Activated CD8-positive, alpha-beta T cell treated with anti-CD3 and anti-CD28 coated beads, Interleukin-2, amount 10 ng/mL, durations not matched to agents 7 days and 5 days (primary cell): ENCODE measurements around the gene OLFML3. TPM values are rescaled to one million over a fixed set of nuclear protein-coding genes. Genes with fewer than 3 reads are reported as not detected.
"Not testable (repeated sequence)": the region's sequence is repeated elsewhere in the genome, so short reads cannot be mapped to it uniquely, and the experiment has no call there.

ENCODE experiments used
- ATAC-seq: fragments of 150-1000 bp; cut with Tn5 transposase; one replicate; pipeline ENCODE4 v1.10.0; 2021; ENCODE audit warnings: moderate library complexity
- CTCF ChIA-PET: fragments of 350-600 bp; sonication (Branson Sonifier 250); formaldehyde crosslinking; loops from one replicate; lab custom pipeline; 2021; ENCODE audit warnings: antibody characterized with exemption; lab: Charles Lee
- POLR2A ChIA-PET: fragments of 350-600 bp; sonication (Branson Sonifier 250); formaldehyde crosslinking; loops from one replicate; lab custom pipeline; 2021; ENCODE audit warnings: antibody characterized with exemption; lab: Charles Lee
- DNase-seq: peaks from one replicate; pipeline ENCODE4 v3.0.0-alpha.2; 2020
- H3K27ac Mint-ChIP-seq: one replicate; pipeline ENCODE4 v1.8.0; 2021; ENCODE audit warnings: mild to moderate bottlenecking, mixed read lengths
- H3K27me3 Mint-ChIP-seq: one replicate; pipeline ENCODE4 v1.8.0; 2021; ENCODE audit warnings: low read depth, mixed read lengths
- H3K36me3 Mint-ChIP-seq: one replicate; pipeline ENCODE4 v1.8.0; 2021; ENCODE audit warnings: low read depth, mixed read lengths
- H3K4me1 Mint-ChIP-seq: one replicate; pipeline ENCODE4 v1.8.0; 2021; ENCODE audit warnings: low read depth, mixed read lengths
- H3K4me3 Mint-ChIP-seq: one replicate; pipeline ENCODE4 v1.8.0; 2021; ENCODE audit warnings: mild to moderate bottlenecking, mixed read lengths
- H3K9me3 Mint-ChIP-seq: one replicate; pipeline ENCODE4 v1.8.0; 2022; ENCODE audit warnings: mixed read lengths; ENCODE audit not compliant: insufficient read depth
- total RNA-seq, 2 experiments: library from RNA; stranded (reverse); gene quantifications; one replicate each; pipeline ENCODE4 v1.2.3, GENCODE V29; 2021

The OLFML3 gene
- total RNA-seq, 2 experiments from 2014 or later = 0.42 to 0.78 TPM

DNA sequence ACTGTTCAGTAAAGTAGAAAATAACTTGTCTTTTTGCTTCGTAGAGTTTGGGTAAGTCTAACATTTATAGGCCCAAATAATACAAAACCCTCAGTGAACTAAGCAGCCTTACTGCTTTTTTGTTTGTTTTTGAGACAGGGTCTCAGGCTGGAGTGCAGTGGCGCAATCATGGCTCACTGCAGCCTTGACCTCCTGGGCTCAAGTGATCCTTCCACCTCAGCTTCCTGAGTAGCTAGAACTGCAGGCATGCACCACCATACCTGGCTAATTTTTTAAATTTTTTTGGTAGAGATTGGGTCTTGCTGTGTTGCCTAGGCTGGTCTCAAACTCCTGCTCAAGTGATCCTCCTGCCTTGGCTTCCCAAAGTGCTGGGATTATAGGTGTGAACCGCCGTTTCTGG is 31.1 kb upstream of the OLFML3 start:
- H3K4me1 Mint-ChIP-seq = peaks cover 56% of the 10 kb centered on the region
- ChIA-PET POLR2A (interaction anchor here (0.7 to 5.4 kb wide), 2 partner anchors 8 to 18 kb away, joined by 3 to 66 read pairs; partner anchors contain the start of gene HIPK1), CTCF (interaction anchor here (1.4 to 9.8 kb wide), 8 partner anchors 9 to 78 kb away, joined by 4 to 121 read pairs (median 12); partner anchors contain the start of genes AP4B1, DCLRE1B, HIPK1 and OLFML3)
- not testable (repeated sequence) for DNase-seq, H3K9me3 Mint-ChIP-seq, ATAC-seq, H3K27me3 Mint-ChIP-seq
- H3K27ac Mint-ChIP-seq = peak overlapping the region; percentile 89
- H3K36me3 Mint-ChIP-seq = peaks cover 49% of the 10 kb centered on the region
- H3K4me3 Mint-ChIP-seq = peak overlapping the region; percentile 23

DNA sequence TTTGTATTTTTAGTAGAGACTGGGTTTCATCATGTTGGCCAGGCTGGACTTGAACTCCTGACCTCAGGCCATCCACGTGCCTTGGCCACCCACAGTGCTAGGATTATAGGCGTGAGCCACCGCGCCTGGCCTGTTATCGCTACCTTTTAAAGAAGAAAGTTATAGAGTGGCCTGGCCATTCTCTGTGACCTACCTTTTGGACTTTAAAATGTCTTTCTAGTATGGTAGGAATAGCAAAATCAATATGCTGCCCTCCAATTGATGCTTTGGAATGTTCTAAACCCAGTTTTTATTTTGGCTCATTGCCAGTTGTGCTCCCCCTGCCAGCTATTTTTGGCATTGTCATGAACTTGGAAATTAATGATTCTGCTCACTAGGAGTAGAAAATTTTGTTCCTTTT is 30.3 kb upstream of the OLFML3 start:
- no peaks in the 10 kb centered on the region for H3K27me3 Mint-ChIP-seq
- CTCF ChIA-PET = interaction anchor here (0.9 to 9.8 kb wide), 9 partner anchors 12 to 115 kb away, joined by 3 to 121 read pairs (median 5); partner anchors contain the start of genes AP4B1, DCLRE1B and HIPK1
- peaks cover 59% of the 10 kb centered on the region for H3K4me1 Mint-ChIP-seq
- POLR2A ChIA-PET = interaction anchor here (0.7 to 5.4 kb wide), 3 partner anchors 9 to 45 kb away, joined by 3 to 66 read pairs (median 3); partner anchors contain the start of genes AP4B1 and HIPK1
- no peak for DNase-seq
- H3K27ac Mint-ChIP-seq = peak overlapping the region; percentile 36
- no peak for ATAC-seq
- no peak overlapping the region for H3K4me3 Mint-ChIP-seq
- no peaks in the 10 kb centered on the region for H3K9me3 Mint-ChIP-seq
- peaks cover 50% of the 10 kb centered on the region for H3K36me3 Mint-ChIP-seq

DNA sequence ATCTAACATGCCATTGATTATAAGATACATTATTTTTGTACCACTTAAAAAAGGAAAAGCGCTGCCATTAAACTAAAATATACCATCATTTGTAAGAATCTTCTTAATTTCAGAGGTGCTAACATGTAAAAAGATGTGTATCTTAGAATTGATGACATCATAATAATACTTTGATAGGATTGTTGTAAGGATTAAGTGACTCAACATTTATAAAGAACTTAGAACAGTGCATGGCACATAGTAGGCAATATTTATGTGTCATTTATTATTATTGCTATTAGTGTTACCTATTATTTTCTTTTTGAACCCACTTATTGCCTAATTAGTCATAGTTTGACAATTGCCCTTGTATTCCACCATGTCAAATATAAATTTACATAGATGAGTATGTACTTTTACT is 28.4 kb upstream of the OLFML3 start:
- ChIA-PET CTCF (interaction anchor here (0.6 to 9.8 kb wide), 5 partner anchors 13 to 47 kb away, joined by 3 to 121 read pairs (median 5); partner anchors contain the start of gene HIPK1), POLR2A (no interaction called here)
- Mint-ChIP-seq H3K27me3 (no peaks in the 10 kb centered on the region), H3K4me1 (peaks cover 58% of the 10 kb centered on the region), H3K9me3 (no peaks in the 10 kb centered on the region), H3K4me3 (no peak overlapping the region), H3K36me3 (peaks cover 51% of the 10 kb centered on the region), H3K27ac (no peak overlapping the region)
- ATAC-seq (no peak), DNase-seq (no peak)

- Mint-ChIP-seq H3K4me1 (peaks cover 50% of the 10 kb centered on the region), H3K36me3 (peaks cover 54% of the 10 kb centered on the region), H3K9me3 (no peaks in the 10 kb centered on the region), H3K27me3 (no peaks in the 10 kb centered on the region), H3K27ac (no peak overlapping the region), H3K4me3 (no peak overlapping the region)
- no peak for ATAC-seq
- ChIA-PET POLR2A (interaction anchor here (0.6 to 1.2 kb wide), 3 partner anchors 22 to 206 kb away, joined by 4 to 6 read pairs (median 6); partner anchors contain the start of gene HIPK1), CTCF (interaction anchor here (1.0 to 9.8 kb wide), 6 partner anchors 11 to 102 kb away, joined by 3 to 121 read pairs (median 5); partner anchors contain the start of gene HIPK1)
- no peak for DNase-seq
These were observed 27.6 kb upstream of the OLFML3 start for GRCh38 chr1:113951719-113952118.

GRCh38 chr1:113957984-113958383 is 21.3 kb upstream of the OLFML3 start:
- no peaks in the 10 kb centered on the region for H3K9me3 Mint-ChIP-seq
- CTCF ChIA-PET = interaction anchor here (1.0 to 2.6 kb wide), 4 partner anchors 10 to 83 kb away, joined by 3 to 8 read pairs (median 4); no protein-coding TSS in a partner anchor
- no peak overlapping the region for H3K4me3 Mint-ChIP-seq
- no peak for ATAC-seq
- peaks cover 17% of the 10 kb centered on the region for H3K4me1 Mint-ChIP-seq
- no peak for DNase-seq
- POLR2A ChIA-PET = no interaction called here
- H3K27me3 Mint-ChIP-seq = no peaks in the 10 kb centered on the region
- H3K27ac Mint-ChIP-seq = no peak overlapping the region
- peaks cover 79% of the 10 kb centered on the region for H3K36me3 Mint-ChIP-seq

GRCh38 chr1:113958691-113959090 is 20.6 kb upstream of the OLFML3 start:
- Mint-ChIP-seq H3K4me3 (no peak overlapping the region), H3K27me3 (no peaks in the 10 kb centered on the region), H3K9me3 (no peaks in the 10 kb centered on the region), H3K27ac (no peak overlapping the region), H3K4me1 (peaks cover 22% of the 10 kb centered on the region), H3K36me3 (peaks cover 78% of the 10 kb centered on the region)
- ATAC-seq (no peak), DNase-seq (no peak)
- ChIA-PET POLR2A (no interaction called here), CTCF (interaction anchor here (1.4 to 1.5 kb wide), 2 partner anchors 19 to 84 kb away, joined by 3 to 4 read pairs; no protein-coding TSS in a partner anchor)

DNA sequence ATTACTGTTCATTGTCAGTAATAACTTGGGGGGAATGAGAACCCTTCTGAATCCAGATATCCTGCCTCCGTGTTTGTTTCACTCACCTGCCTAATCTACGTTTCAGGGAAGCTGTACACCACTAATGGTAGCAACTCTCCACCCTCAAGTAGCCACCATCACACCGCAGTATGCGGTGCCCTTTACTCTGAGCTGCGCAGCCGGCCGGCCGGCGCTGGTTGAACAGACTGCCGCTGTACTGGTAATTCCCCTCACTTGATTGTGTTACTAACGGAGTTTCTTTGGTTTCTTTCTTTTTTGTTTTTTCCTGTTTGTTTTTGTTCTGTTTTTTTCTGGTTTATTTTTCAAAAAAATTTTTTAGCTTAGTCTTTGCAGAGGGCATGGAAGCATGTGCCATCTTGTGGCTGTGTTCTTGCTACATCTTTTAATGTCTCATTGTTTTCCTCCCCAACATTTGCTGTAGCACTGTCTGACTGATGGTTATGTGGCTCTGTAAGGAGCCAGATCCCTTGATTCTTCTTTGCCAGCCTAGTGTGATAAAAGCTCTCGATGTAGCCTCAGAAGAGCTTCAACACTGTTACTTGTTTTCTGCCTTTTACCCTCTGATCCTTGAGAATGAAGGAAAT is 15.9 kb upstream of the OLFML3 start:
- Mint-ChIP-seq H3K27me3 (no peaks in the 10 kb centered on the region), H3K9me3 (no peaks in the 10 kb centered on the region), H3K4me1 (peaks cover 6% of the 10 kb centered on the region), H3K4me3 (no peak overlapping the region), H3K36me3 (peaks cover 75% of the 10 kb centered on the region), H3K27ac (no peak overlapping the region)
- no peak for ATAC-seq
- POLR2A ChIA-PET = interaction anchor here (1.1 kb wide), 1 partner anchor 73 kb away, joined by 4 read pairs; no protein-coding TSS in a partner anchor
- CTCF ChIA-PET = interaction anchor here (1.0 to 4.0 kb wide), 16 partner anchors 9 to 128 kb away, joined by 3 to 34 read pairs (median 6); partner anchors contain the start of genes AP4B1, DCLRE1B and HIPK1
- no peak for DNase-seq

GRCh38 chr1:113965703-113966412 is 13.4 kb upstream of the OLFML3 start:
- Mint-ChIP-seq H3K4me3 (no peak overlapping the region), H3K9me3 (no peaks in the 10 kb centered on the region), H3K4me1 (peaks cover 6% of the 10 kb centered on the region), H3K27me3 (no peaks in the 10 kb centered on the region), H3K27ac (no peak overlapping the region), H3K36me3 (peaks cover 75% of the 10 kb centered on the region)
- no peak for ATAC-seq
- ChIA-PET CTCF (no interaction called here), POLR2A (no interaction called here)
- no peak for DNase-seq

GRCh38 chr1:113972954-113973353 is 6.3 kb upstream of the OLFML3 start:
- no peaks in the 10 kb centered on the region for H3K27me3 Mint-ChIP-seq
- DNase-seq (no peak), ATAC-seq (no peak)
- H3K36me3 Mint-ChIP-seq = peaks cover 73% of the 10 kb centered on the region
- peaks cover 33% of the 10 kb centered on the region for H3K4me1 Mint-ChIP-seq
- POLR2A ChIA-PET = no interaction called here
- no peak overlapping the region for H3K4me3 Mint-ChIP-seq
- CTCF ChIA-PET = no interaction called here
- no peaks in the 10 kb centered on the region for H3K9me3 Mint-ChIP-seq
- H3K27ac Mint-ChIP-seq = no peak overlapping the region

- ChIA-PET POLR2A (interaction anchor here (0.5 to 1.2 kb wide), 3 partner anchors 28 to 1311 kb away, joined by 3 to 6 read pairs (median 5); partner anchors contain the start of gene HIPK1), CTCF (interaction anchor here (1.0 to 6.7 kb wide), 7 partner anchors 11 to 584 kb away, joined by 3 to 81 read pairs (median 9); no protein-coding TSS in a partner anchor)
- Mint-ChIP-seq H3K9me3 (no peaks in the 10 kb centered on the region), H3K27me3 (no peaks in the 10 kb centered on the region), H3K36me3 (peaks cover 57% of the 10 kb centered on the region), H3K4me1 (peaks cover 43% of the 10 kb centered on the region), H3K4me3 (no peak overlapping the region), H3K27ac (peak overlapping the region; percentile 31)
- ATAC-seq (peak; percentile 74), DNase-seq (peak; percentile 45)
These were observed 3.9 kb upstream of the OLFML3 start for GRCh38 chr1:113975211-113975895.
